Activated naive CD8-positive, alpha-beta T cell treated with anti-CD3 and anti-CD28 coated beads, Interleukin-2, amount 10 ng/mL, durations not matched to agents 7 days and 5 days (primary cell): ENCODE measurements around the gene PSMD5. TPM values are rescaled to one million over a fixed set of nuclear protein-coding genes. Genes with fewer than 3 reads are reported as not detected.
A peak's percentile ranks its signal among the peaks of the same experiment; 100 is the strongest.

Experiments used
- ATAC-seq: fragments of 150-1000 bp; cut with Tn5 transposase; one replicate; pipeline ENCODE4 v1.10.0; 2021; ENCODE audit warnings: low read depth, moderate library complexity
- POLR2A ChIA-PET: fragments of 350-600 bp; sonication (Branson Sonifier 250); formaldehyde crosslinking; loops from one replicate; lab custom pipeline; 2021; ENCODE audit warnings: antibody characterized with exemption; lab: Charles Lee
- DNase-seq: peaks from one replicate; pipeline ENCODE4 v3.0.0; 2021
- H3K27ac Mint-ChIP-seq: one replicate; pipeline ENCODE4 v1.8.0; 2022; ENCODE audit warnings: mild to moderate bottlenecking, mixed read lengths
- H3K27me3 Mint-ChIP-seq: one replicate; pipeline ENCODE4 v1.8.0; 2022; ENCODE audit warnings: mild to moderate bottlenecking, moderate library complexity, mixed read lengths
- H3K36me3 Mint-ChIP-seq: one replicate; pipeline ENCODE4 v1.8.0; 2021; ENCODE audit warnings: mild to moderate bottlenecking, mixed read lengths
- H3K4me1 Mint-ChIP-seq: one replicate; pipeline ENCODE4 v1.8.0; 2021; ENCODE audit warnings: mixed read lengths
- H3K4me3 Mint-ChIP-seq: one replicate; pipeline ENCODE4 v1.8.0; 2022; ENCODE audit warnings: mild to moderate bottlenecking, moderate library complexity, mixed read lengths
- H3K9me3 Mint-ChIP-seq: one replicate; pipeline ENCODE4 v1.8.0; 2021; ENCODE audit warnings: mixed read lengths
- total RNA-seq, 2 experiments: library from RNA; stranded (reverse); gene quantifications; one replicate each; pipeline ENCODE4 v1.2.3, GENCODE V29; 2021

Gene PSMD5
- total RNA-seq, 2 experiments from 2014 or later = 42.6 to 57.4 TPM

- Mint-ChIP-seq H3K27ac (peak overlapping the region; percentile 89), H3K9me3 (no peaks in the 10 kb centered on the region), H3K4me3 (peak overlapping the region; percentile 91), H3K36me3 (peaks cover 70% of the 10 kb centered on the region), H3K27me3 (no peaks in the 10 kb centered on the region), H3K4me1 (peaks cover 69% of the 10 kb centered on the region)
- POLR2A ChIA-PET = interaction anchor here (0.6 to 9.9 kb wide), 17 partner anchors 10 to 80 kb away, joined by 3 to 210 read pairs (median 5); partner anchors contain the start of genes FBXW2 and TRAF1
- ATAC-seq (no peak), DNase-seq (no peak)
Measured at GRCh38 chr9:120872791-120873502, 30.2 kb upstream of the PSMD5 start.

- DNase-seq = no peak
- H3K27me3 Mint-ChIP-seq = no peaks in the 10 kb centered on the region
Measured at GRCh38 chr9:120870206-120870605, 27.5 kb upstream of the PSMD5 start.

GRCh38 chr9:120869726-120870125 is 27.0 kb upstream of the PSMD5 start:
- peak overlapping the region; percentile 99 for H3K27ac Mint-ChIP-seq
- H3K4me3 Mint-ChIP-seq = peak overlapping the region; percentile 92
- DNase-seq (no peak), ATAC-seq (no peak)
- peaks cover 55% of the 10 kb centered on the region for H3K36me3 Mint-ChIP-seq
- no peaks in the 10 kb centered on the region for H3K27me3 Mint-ChIP-seq
- H3K9me3 Mint-ChIP-seq = no peaks in the 10 kb centered on the region
- peaks cover 59% of the 10 kb centered on the region for H3K4me1 Mint-ChIP-seq
- POLR2A ChIA-PET = interaction anchor here (0.9 to 4.4 kb wide), 13 partner anchors 21 to 202 kb away, joined by 3 to 35 read pairs (median 6); partner anchors contain the start of genes FBXW2, PSMD5 and TRAF1

More at GRCh38 chr9:120870206-120870605, 27.5 kb upstream of the PSMD5 start:
- Mint-ChIP-seq H3K27ac (peak overlapping the region; percentile 99), H3K4me1 (peaks cover 64% of the 10 kb centered on the region), H3K4me3 (no peak overlapping the region), H3K9me3 (no peaks in the 10 kb centered on the region), H3K36me3 (peaks cover 58% of the 10 kb centered on the region)
- ATAC-seq = no peak
- POLR2A ChIA-PET = interaction anchor here (1.2 to 4.4 kb wide), 9 partner anchors 21 to 77 kb away, joined by 4 to 35 read pairs (median 9); partner anchors contain the start of genes FBXW2, PSMD5 and TRAF1

- DNase-seq = no peak
- POLR2A ChIA-PET = interaction anchor here (0.8 to 4.4 kb wide), 13 partner anchors 10 to 202 kb away, joined by 3 to 35 read pairs (median 5); partner anchors contain the start of genes FBXW2 and TRAF1
- Mint-ChIP-seq H3K9me3 (no peaks in the 10 kb centered on the region), H3K36me3 (peaks cover 51% of the 10 kb centered on the region), H3K27me3 (no peaks in the 10 kb centered on the region), H3K27ac (peak overlapping the region; percentile 99), H3K4me3 (peak overlapping the region; percentile 92), H3K4me1 (peaks cover 55% of the 10 kb centered on the region)
- ATAC-seq = no peak
Measured at GRCh38 chr9:120869360-120869687, 26.6 kb upstream of the PSMD5 start.

GRCh38 chr9:120868676-120869359 is 26.1 kb upstream of the PSMD5 start:
- Mint-ChIP-seq H3K4me3 (peak overlapping the region; percentile 92), H3K4me1 (peaks cover 50% of the 10 kb centered on the region), H3K9me3 (no peaks in the 10 kb centered on the region), H3K36me3 (peaks cover 51% of the 10 kb centered on the region), H3K27me3 (no peaks in the 10 kb centered on the region), H3K27ac (peak overlapping the region; percentile 99)
- POLR2A ChIA-PET = interaction anchor here (0.8 to 4.4 kb wide), 17 partner anchors 8 to 202 kb away, joined by 3 to 35 read pairs (median 5); partner anchors contain the start of genes FBXW2, PHF19 and TRAF1
- peak; percentile 92 for ATAC-seq
- peak; percentile 98 for DNase-seq

DNA sequence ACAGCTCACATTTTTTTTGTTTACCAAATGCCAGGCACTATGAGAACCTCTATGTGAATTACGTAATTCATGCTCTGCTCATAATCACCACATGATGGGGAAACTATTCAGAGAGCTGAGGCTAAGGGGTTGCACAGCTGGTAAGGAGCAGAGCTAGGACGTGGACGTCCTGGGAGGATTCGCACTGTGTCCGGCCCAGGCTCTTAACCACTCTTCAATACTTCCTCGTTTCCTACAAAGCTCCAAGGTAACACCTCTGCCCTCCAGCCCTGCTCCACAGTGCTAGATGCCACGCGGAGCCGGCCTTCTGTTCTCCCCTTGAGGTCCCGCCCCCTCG is 25.6 kb upstream of the PSMD5 start:
- POLR2A ChIA-PET = interaction anchor here (0.8 to 4.4 kb wide), 12 partner anchors 9 to 75 kb away, joined by 3 to 35 read pairs (median 10); partner anchors contain the start of genes FBXW2, PHF19 and TRAF1
- H3K4me1 Mint-ChIP-seq = peaks cover 45% of the 10 kb centered on the region
- H3K9me3 Mint-ChIP-seq = no peaks in the 10 kb centered on the region
- peak overlapping the region; percentile 77 for H3K4me3 Mint-ChIP-seq
- peak overlapping the region; percentile 62 for H3K27ac Mint-ChIP-seq
- no peak for ATAC-seq
- DNase-seq = no peak
- peaks cover 46% of the 10 kb centered on the region for H3K36me3 Mint-ChIP-seq
- H3K27me3 Mint-ChIP-seq = no peaks in the 10 kb centered on the region

- Mint-ChIP-seq H3K36me3 (peaks cover 44% of the 10 kb centered on the region), H3K9me3 (no peaks in the 10 kb centered on the region)
Measured at GRCh38 chr9:120867676-120868338, 25.1 kb upstream of the PSMD5 start.

DNA sequence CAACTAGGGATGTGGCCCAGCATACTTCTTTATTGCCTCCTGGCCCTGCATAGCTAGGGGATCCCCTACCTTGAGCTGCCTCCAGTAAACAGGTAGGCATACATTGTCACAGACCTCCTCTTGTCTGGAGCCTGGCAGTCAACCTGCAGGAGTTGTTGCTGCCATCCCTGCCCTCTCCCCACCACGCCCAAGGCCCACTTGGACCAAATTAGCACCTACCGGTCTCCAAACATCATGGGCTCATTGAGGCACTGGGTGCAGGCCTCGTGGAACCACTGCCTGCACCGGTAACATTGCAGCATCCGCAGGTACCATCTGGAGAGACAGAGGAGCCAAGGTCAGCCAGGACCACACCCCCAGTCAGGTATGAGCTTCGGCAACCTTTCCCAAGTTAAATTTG is 23.9 kb upstream of the PSMD5 start:
- POLR2A ChIA-PET = interaction anchor here (2.3 to 4.4 kb wide), 5 partner anchors 20 to 65 kb away, joined by 6 to 35 read pairs (median 11); partner anchors contain the start of gene TRAF1
- Mint-ChIP-seq H3K27me3 (no peaks in the 10 kb centered on the region), H3K27ac (no peak overlapping the region), H3K36me3 (peaks cover 40% of the 10 kb centered on the region), H3K9me3 (no peaks in the 10 kb centered on the region), H3K4me3 (no peak overlapping the region), H3K4me1 (peaks cover 32% of the 10 kb centered on the region)
- no peak for ATAC-seq
- no peak for DNase-seq

More at GRCh38 chr9:120867676-120868338, 25.1 kb upstream of the PSMD5 start:
- POLR2A ChIA-PET = interaction anchor here (0.8 to 4.4 kb wide), 11 partner anchors 9 to 75 kb away, joined by 3 to 35 read pairs (median 11); partner anchors contain the start of genes FBXW2, PHF19 and TRAF1
- peaks cover 40% of the 10 kb centered on the region for H3K4me1 Mint-ChIP-seq
- H3K27me3 Mint-ChIP-seq = no peaks in the 10 kb centered on the region
- DNase-seq (no peak), ATAC-seq (no peak)
- peak overlapping the region; percentile 77 for H3K4me3 Mint-ChIP-seq
- H3K27ac Mint-ChIP-seq = peak overlapping the region; percentile 62

GRCh38 chr9:120865809-120866208 is 23.1 kb upstream of the PSMD5 start:
- peaks cover 24% of the 10 kb centered on the region for H3K4me1 Mint-ChIP-seq
- no peaks in the 10 kb centered on the region for H3K27me3 Mint-ChIP-seq
- H3K4me3 Mint-ChIP-seq = no peak overlapping the region
- no peak overlapping the region for H3K27ac Mint-ChIP-seq
- POLR2A ChIA-PET = interaction anchor here (0.9 kb wide), 1 partner anchor 19 kb away, joined by 3 read pairs; no protein-coding TSS in a partner anchor
- peaks cover 34% of the 10 kb centered on the region for H3K36me3 Mint-ChIP-seq
- H3K9me3 Mint-ChIP-seq = no peaks in the 10 kb centered on the region
- DNase-seq = no peak
- no peak for ATAC-seq

DNA sequence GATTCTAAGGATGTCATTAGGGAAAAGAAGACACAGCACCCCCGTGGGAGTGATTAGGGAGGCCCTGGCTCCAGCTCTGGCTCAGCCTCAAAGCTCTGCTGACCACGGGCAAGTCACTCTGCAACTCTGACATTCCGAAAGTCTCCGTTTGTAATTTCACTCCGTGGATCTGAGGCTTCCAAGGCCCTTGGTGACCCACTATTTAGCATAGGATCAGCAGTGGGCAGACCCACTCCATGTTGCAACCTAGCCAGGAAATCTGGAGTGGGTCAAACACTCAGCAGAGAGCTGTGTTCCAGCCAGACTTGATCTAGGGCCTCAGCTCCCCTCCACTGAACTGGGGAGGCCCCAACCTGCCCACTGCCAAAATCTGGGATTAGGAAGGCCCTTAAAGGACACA is 22.5 kb upstream of the PSMD5 start:
- POLR2A ChIA-PET = interaction anchor here (0.9 kb wide), 1 partner anchor 19 kb away, joined by 3 read pairs; no protein-coding TSS in a partner anchor
- no peak for DNase-seq
- Mint-ChIP-seq H3K9me3 (no peaks in the 10 kb centered on the region), H3K4me1 (peaks cover 20% of the 10 kb centered on the region), H3K4me3 (no peak overlapping the region), H3K27me3 (no peaks in the 10 kb centered on the region), H3K27ac (no peak overlapping the region), H3K36me3 (peaks cover 31% of the 10 kb centered on the region)
- ATAC-seq = no peak

DNA sequence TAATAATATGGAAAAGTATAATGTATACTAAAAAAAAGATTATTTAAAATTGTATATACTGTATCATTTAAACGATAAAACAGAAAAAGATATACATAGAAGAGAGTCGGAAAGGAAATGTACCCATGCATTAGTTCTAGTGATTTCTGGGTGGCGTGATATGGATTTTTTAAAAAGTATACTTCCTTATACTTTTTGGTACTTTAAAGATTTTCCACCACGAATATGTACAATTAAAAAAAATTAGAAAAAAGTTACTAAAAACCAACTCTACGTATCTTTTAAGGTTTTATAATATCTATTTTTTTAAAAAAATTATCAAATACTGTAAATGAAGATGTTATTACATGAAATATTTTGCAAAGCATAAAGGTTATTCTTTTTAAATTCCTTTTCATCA is 22.0 kb upstream of the PSMD5 start:
- Mint-ChIP-seq H3K9me3 (no peaks in the 10 kb centered on the region), H3K4me1 (peaks cover 17% of the 10 kb centered on the region), H3K4me3 (no peak overlapping the region), H3K27ac (no peak overlapping the region), H3K27me3 (no peaks in the 10 kb centered on the region), H3K36me3 (peaks cover 29% of the 10 kb centered on the region)
- no peak for DNase-seq
- no peak for ATAC-seq
- POLR2A ChIA-PET = interaction anchor here (0.9 kb wide), 1 partner anchor 18 kb away, joined by 3 read pairs; no protein-coding TSS in a partner anchor

DNA sequence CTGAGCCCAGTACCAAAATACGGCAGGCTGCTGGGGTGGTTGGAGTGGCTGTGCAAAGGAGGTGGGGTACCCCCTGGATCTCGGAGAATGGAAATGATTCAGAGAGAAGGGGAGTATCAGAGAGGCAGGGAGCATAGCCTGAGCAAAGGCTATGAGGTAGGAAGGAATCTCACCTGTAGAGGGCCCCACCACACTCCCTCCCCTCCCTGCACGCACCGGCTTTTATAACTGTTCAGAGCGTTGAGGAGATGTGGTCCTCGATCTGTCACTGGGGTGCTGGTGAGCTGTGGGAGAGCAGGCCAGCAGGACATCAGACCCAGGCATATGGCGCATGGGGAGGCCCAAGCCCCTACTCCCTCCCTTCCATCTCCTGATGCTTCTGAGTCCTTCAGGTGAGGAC is 21.1 kb upstream of the PSMD5 start:
- DNase-seq = no peak
- Mint-ChIP-seq H3K4me1 (peaks cover 13% of the 10 kb centered on the region), H3K27me3 (no peaks in the 10 kb centered on the region), H3K27ac (peak overlapping the region; percentile 5), H3K36me3 (peaks cover 23% of the 10 kb centered on the region), H3K4me3 (no peak overlapping the region), H3K9me3 (no peaks in the 10 kb centered on the region)
- POLR2A ChIA-PET = no interaction called here
- no peak for ATAC-seq
